ENCODE data around the gene ZNF177.
A peak's percentile ranks its signal among the peaks of the same experiment; 100 is the strongest.

Gene ZNF177

DNA sequence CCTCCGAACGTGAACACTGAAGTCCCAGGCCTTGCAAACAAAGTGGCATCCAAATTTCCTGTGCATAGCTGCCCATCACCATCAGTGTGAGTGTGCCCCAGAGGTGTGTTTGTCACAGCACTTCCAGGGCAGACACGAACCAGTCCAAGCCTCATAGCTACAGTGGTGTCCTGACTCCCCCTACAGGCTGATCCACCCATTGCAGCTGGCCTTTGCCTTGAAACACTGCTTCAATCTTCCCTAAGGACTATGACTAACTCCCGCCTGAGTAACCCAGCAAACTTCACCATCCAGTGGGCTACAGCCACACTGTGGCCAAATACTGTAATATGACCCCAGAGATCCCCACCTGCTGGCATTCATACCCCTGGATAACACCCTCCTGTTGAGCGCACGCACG, 68.7 kb downstream of the ZNF177 start:
- DNase-seq = peak; percentile 7 to 20
